Activated CD8-positive, alpha-beta T cell treated with anti-CD3 and anti-CD28 coated beads, Interleukin-2, amount 10 ng/mL, durations not matched to agents 7 days and 5 days (primary cell): Measurements from ENCODE around the gene GALNT2. TPM values are rescaled to one million over a fixed set of nuclear protein-coding genes. Genes with fewer than 3 reads are reported as not detected.

ENCODE experiments used
- ATAC-seq: fragments of 150-1000 bp; cut with Tn5 transposase; one replicate; pipeline ENCODE4 v1.10.0; 2021; ENCODE audit warnings: moderate library complexity
- CTCF ChIA-PET: fragments of 350-600 bp; sonication (Branson Sonifier 250); formaldehyde crosslinking; loops from one replicate; lab custom pipeline; 2021; ENCODE audit warnings: antibody characterized with exemption; lab: Charles Lee
- POLR2A ChIA-PET: fragments of 350-600 bp; sonication (Branson Sonifier 250); formaldehyde crosslinking; loops from one replicate; lab custom pipeline; 2021; ENCODE audit warnings: antibody characterized with exemption; lab: Charles Lee
- DNase-seq: peaks from one replicate; pipeline ENCODE4 v3.0.0-alpha.2; 2020
- H3K27ac Mint-ChIP-seq: one replicate; pipeline ENCODE4 v1.8.0; 2021; ENCODE audit warnings: mild to moderate bottlenecking, mixed read lengths
- H3K27me3 Mint-ChIP-seq: one replicate; pipeline ENCODE4 v1.8.0; 2021; ENCODE audit warnings: low read depth, mixed read lengths
- H3K36me3 Mint-ChIP-seq: one replicate; pipeline ENCODE4 v1.8.0; 2021; ENCODE audit warnings: low read depth, mixed read lengths
- H3K4me1 Mint-ChIP-seq: one replicate; pipeline ENCODE4 v1.8.0; 2021; ENCODE audit warnings: low read depth, mixed read lengths
- H3K4me3 Mint-ChIP-seq: one replicate; pipeline ENCODE4 v1.8.0; 2021; ENCODE audit warnings: mild to moderate bottlenecking, mixed read lengths
- H3K9me3 Mint-ChIP-seq: one replicate; pipeline ENCODE4 v1.8.0; 2022; ENCODE audit warnings: mixed read lengths; ENCODE audit not compliant: insufficient read depth
- total RNA-seq, 2 experiments: library from RNA; stranded (reverse); gene quantifications; one replicate each; pipeline ENCODE4 v1.2.3, GENCODE V29; 2021

Gene GALNT2
- total RNA-seq, 2 experiments from 2014 or later: 20.7 to 21.2 TPM

DNA sequence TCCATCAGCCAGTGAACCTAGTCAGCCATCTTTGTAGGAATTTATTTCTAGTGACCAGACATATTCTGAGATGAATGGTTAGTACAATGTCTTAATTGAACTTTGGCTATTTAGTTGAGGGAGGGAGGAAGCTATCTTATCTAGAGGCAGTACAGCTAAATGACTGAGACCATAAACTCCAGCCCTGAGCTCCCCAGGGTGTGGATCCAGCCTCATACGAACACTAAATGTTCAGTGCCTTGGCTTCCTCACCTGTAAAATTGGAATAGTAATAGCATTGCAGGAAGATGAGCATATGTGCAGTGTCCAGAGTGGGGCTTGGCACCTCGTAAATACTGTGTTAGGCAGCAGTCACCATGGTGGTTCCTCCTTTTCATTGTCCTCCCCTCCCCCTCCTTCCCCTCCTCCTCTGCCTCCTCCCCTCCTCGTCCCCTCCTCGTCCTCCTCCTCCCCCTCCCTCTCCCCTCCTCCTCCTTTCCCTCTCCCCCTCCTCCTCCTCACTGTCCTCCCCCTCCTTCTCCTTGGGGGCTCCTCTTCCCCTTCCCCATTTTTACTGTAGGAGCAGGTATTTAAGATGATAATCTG lies 108.2 kb downstream of the GALNT2 start:
- ATAC-seq: no peak
- Mint-ChIP-seq H3K4me3 (no peak overlapping the region), H3K27me3 (no peaks in the 10 kb centered on the region), H3K4me1 (peaks cover 4% of the 10 kb centered on the region), H3K27ac (no peak overlapping the region), H3K36me3 (peaks cover 13% of the 10 kb centered on the region), H3K9me3 (no peaks in the 10 kb centered on the region)
- no peak for DNase-seq
- ChIA-PET POLR2A (no interaction called here), CTCF (no interaction called here)

DNA sequence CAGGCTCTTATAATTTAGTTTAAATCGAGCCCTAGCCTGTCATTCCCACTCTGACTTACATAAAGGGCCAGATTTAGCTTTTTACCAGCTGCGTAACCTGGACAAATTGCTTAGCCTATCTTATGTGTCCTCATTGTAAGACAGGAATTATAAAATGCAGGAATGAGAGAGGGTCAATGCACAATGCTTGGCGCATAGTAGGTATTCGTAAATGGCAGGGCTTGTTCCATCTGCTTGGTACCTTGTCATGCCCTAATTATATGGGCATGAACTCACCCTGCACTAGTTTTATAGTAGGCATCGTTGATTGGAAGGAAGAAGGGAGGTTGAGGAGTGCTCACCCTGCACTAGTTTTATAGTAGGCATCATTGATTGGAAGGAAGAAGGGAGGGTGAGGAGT lies 108.8 kb downstream of the GALNT2 start:
- ChIA-PET CTCF (interaction anchor here (1.9 kb wide), 1 partner anchor 9 kb away, joined by 12 read pairs; no protein-coding TSS in a partner anchor), POLR2A (no interaction called here)
- DNase-seq: no peak
- ATAC-seq: no peak
- no peaks in the 10 kb centered on the region for H3K4me1 Mint-ChIP-seq
- peaks cover 13% of the 10 kb centered on the region for H3K36me3 Mint-ChIP-seq
- no peaks in the 10 kb centered on the region for H3K9me3 Mint-ChIP-seq
- H3K4me3 Mint-ChIP-seq: no peak overlapping the region
- H3K27ac Mint-ChIP-seq: no peak overlapping the region
- H3K27me3 Mint-ChIP-seq: no peaks in the 10 kb centered on the region

DNA sequence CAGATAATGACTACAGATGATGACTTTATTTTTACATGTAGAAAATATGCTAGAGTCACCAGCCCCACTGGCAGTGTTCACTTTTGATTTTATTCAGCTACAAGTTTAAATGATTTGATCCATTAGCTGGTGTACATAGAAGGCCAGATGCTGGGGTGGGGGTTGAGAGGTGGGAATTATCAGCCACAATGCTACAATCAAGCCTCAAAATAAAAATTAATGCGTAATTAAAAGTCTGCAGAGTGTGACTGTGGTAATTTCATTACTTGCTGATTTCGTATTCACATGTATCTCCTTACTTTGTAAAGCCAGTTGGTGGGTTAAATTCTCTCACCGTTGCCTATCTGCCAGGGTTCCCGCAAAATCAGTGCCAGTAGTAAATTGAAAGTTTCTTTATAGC lies 109.3 kb downstream of the GALNT2 start:
- no peak overlapping the region for H3K27ac Mint-ChIP-seq
- H3K36me3 Mint-ChIP-seq: peaks cover 13% of the 10 kb centered on the region
- H3K4me3 Mint-ChIP-seq: no peak overlapping the region
- ATAC-seq (no peak), DNase-seq (no peak)
- ChIA-PET CTCF (interaction anchor here (1.9 kb wide), 1 partner anchor 10 kb away, joined by 12 read pairs; no protein-coding TSS in a partner anchor), POLR2A (no interaction called here)
- no peaks in the 10 kb centered on the region for H3K9me3 Mint-ChIP-seq
- no peaks in the 10 kb centered on the region for H3K4me1 Mint-ChIP-seq
- no peaks in the 10 kb centered on the region for H3K27me3 Mint-ChIP-seq

DNA sequence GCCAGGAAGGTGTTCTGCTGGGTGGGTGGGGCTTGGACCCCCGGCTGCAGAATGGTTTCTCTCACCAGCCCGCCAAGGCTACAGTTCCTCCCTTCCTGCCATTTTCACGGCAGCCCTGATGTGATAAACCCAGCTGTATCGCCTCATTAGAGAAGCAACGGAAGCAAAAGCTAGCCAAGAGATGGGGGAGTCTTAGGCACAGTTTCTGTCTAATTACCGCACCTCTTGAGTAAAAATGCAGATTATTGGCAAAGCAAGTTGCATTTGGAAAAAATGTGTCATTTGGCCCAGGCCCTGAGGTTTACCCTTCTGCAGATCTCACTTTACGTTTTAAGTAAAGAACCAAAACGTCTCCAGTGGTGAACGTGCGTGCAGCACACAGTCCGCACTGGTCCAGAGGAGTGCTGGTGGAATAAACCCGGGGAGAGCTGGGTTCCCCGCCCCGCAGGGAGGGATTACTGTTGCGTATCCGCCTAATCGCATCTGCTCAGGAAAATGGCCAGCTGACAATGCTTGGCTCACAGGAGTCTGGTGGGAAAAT lies 109.9 kb downstream of the GALNT2 start:
- Mint-ChIP-seq H3K36me3 (peaks cover 14% of the 10 kb centered on the region), H3K27me3 (no peaks in the 10 kb centered on the region), H3K4me3 (no peak overlapping the region), H3K27ac (no peak overlapping the region), H3K4me1 (no peaks in the 10 kb centered on the region), H3K9me3 (no peaks in the 10 kb centered on the region)
- ATAC-seq (no peak), DNase-seq (no peak)
- ChIA-PET CTCF (interaction anchor here (1.9 kb wide), 1 partner anchor 10 kb away, joined by 12 read pairs; no protein-coding TSS in a partner anchor), POLR2A (no interaction called here)

DNA sequence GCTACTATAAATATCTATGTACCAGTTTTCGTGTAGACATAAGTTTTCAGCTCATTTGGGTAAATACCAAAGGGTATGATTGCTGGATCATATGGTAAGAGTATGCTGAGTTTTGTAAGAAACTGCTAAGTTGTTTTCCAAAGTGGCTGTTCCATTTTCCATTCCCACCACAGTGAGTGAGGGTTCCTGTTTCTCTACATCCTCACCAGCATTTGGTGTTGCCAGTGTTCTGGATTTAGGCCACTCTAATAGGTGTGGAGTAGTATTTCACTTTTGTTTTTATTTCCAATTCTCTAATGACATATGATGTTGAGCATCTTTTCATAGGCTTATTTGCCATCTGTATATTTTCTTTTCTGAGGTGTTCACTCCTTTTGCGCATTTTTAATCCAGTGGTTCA lies 112.2 kb downstream of the GALNT2 start:
- DNase-seq (no peak), ATAC-seq (no peak)
- CTCF ChIA-PET: interaction anchor here (0.7 kb wide), 1 partner anchor 11 kb away, joined by 3 read pairs; no protein-coding TSS in a partner anchor
- H3K27ac Mint-ChIP-seq: no peak overlapping the region
- H3K27me3 Mint-ChIP-seq: no peaks in the 10 kb centered on the region
- POLR2A ChIA-PET: no interaction called here
- peaks cover 14% of the 10 kb centered on the region for H3K36me3 Mint-ChIP-seq
- no peaks in the 10 kb centered on the region for H3K4me1 Mint-ChIP-seq
- H3K9me3 Mint-ChIP-seq: no peaks in the 10 kb centered on the region
- H3K4me3 Mint-ChIP-seq: no peak overlapping the region

DNA sequence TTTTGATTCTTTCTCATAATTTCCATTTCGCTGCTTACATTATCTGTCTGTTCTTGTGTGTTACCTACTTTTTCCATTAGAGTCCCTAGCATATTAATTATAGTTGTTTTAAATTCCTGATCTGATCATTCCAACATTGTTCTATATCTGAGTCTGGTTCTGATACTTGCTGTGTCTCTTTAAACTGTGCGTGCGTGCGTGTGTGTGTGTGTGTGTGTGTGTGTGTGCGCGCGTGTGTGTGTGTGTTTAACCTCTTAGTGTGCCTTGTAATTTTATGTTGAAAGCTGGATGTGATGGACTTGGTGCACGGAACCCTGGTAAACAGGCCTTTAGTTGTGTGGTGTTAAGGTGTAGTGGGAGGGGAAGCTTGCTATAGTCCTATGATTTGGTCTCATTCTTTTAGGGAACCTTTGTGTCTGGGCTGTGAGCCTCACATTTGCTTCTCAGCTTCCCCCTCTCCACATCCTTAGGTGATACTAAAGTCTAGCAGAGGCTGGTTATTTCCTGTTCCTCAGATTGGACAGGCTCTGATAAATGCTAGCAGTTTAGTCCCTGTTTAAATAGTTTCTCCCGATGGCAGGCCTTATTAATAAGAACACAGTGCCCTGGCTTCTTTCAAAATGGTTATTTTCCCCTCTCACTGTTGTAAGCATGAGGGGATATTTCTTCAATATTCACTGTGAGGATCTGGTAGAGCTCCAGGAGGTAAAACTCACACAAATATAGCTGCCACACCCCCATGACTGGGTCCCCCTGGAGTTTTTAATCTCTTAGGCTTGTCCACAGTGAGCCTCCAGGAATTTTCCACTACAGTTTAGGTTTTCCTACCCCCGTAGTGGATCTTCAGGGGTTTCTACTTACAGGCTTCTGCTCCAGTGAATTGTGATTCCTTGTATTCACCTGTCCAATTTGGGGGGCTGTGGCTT lies 118.3 kb downstream of the GALNT2 start:
- ATAC-seq (no peak), DNase-seq (no peak)
- no peaks in the 10 kb centered on the region for H3K27me3 Mint-ChIP-seq
- peaks cover 12% of the 10 kb centered on the region for H3K36me3 Mint-ChIP-seq
- no peak overlapping the region for H3K4me3 Mint-ChIP-seq
- peaks cover 50% of the 10 kb centered on the region for H3K4me1 Mint-ChIP-seq
- POLR2A ChIA-PET: no interaction called here
- H3K9me3 Mint-ChIP-seq: no peaks in the 10 kb centered on the region
- CTCF ChIA-PET: interaction anchor here (1.0 to 1.4 kb wide), 5 partner anchors 17 to 92 kb away, joined by 3 to 5 read pairs (median 4); no protein-coding TSS in a partner anchor
- no peak overlapping the region for H3K27ac Mint-ChIP-seq

DNA sequence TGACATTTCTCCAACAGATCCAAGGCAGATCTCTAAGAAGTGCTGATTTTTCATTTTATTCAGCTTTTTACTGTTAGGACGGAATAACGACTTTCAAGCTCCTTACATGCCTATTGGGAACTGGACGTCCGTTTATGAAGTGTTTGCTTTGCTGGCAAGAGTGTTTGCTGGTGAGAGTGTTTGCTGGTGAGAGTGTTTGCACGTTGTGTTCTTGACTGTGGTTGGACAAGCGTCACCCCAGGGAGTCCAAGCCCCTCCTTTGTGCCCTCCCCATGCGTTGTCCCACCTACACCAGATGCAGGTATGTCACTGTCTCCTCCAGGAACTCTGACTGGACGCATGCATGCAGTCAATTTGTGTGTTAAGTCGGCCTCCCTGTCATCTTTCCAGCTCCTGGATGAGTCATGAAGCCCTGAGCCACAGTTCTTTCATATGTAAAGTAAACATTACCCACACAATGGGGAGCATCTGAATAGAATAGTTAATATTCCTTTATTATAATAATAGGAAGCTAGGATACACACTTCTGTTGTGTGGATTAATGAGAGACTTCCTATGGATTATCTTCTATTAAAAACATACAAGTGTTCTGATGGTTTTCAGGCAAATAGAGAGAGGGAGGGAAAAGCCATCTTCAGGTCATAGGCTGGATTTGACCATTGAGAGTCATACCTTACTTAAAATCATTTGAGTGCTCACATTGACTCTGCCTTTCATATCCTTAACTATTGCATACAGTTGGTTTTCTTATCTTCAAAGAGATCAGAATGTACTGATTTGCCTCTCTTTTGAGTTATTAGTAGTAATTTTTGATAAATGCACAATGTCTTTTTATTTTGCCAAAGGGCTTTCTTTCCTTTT lies 119.2 kb downstream of the GALNT2 start:
- ChIA-PET POLR2A (no interaction called here), CTCF (interaction anchor here (1.0 to 1.4 kb wide), 5 partner anchors 16 to 91 kb away, joined by 3 to 5 read pairs (median 4); no protein-coding TSS in a partner anchor)
- DNase-seq (no peak), ATAC-seq (no peak)
- peaks cover 50% of the 10 kb centered on the region for H3K4me1 Mint-ChIP-seq
- peak overlapping the region; percentile 62 for H3K27ac Mint-ChIP-seq
- H3K36me3 Mint-ChIP-seq: peaks cover 12% of the 10 kb centered on the region
- no peaks in the 10 kb centered on the region for H3K27me3 Mint-ChIP-seq
- no peak overlapping the region for H3K4me3 Mint-ChIP-seq
- H3K9me3 Mint-ChIP-seq: no peaks in the 10 kb centered on the region

DNA sequence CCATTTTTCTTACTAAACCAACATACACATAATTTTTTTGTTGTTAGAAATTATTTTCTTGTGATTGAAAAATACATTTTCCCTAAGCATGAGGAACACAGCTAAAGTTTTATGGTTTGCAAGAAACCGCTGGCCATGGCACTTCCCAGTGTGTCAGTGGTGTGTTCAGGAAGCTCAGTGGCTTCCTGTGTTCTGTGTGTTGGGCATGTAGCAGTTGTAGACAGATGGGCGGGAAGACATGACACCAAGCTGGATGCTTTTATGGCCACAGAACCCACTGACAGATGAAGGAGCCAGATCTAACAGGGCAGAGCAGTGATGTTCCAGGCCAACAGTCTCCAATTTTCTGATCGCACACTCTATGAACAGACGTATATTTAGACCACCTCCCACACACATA lies 119.8 kb downstream of the GALNT2 start:
- Mint-ChIP-seq H3K9me3 (no peaks in the 10 kb centered on the region), H3K4me3 (no peak overlapping the region), H3K36me3 (peaks cover 11% of the 10 kb centered on the region), H3K27ac (peak overlapping the region; percentile 62), H3K27me3 (no peaks in the 10 kb centered on the region), H3K4me1 (peaks cover 50% of the 10 kb centered on the region)
- ATAC-seq: peak; percentile 74
- CTCF ChIA-PET: interaction anchor here (0.8 to 1.4 kb wide), 2 partner anchors 16 to 21 kb away, joined by 3 read pairs; no protein-coding TSS in a partner anchor
- POLR2A ChIA-PET: no interaction called here
- DNase-seq: peak; percentile 46

DNA sequence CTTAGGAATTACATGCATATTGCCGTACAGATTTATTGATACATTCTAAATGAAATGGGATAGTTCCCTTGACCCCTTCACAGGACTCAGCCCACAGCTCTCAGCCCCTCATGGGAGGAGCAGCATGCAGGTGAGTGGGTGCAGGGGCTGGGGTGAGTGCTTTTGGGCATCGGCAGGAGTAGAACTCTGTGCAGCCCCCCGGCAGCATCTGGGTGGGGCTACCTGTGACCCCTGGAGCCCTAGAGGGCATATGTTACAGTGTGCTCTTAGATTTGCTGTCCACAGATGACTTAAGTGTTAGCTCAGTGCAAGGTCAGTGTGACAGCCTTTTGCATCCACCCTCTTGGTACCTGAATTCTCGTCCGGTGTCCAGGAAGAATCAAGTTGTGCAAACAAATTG lies 120.3 kb downstream of the GALNT2 start:
- ChIA-PET CTCF (interaction anchor here (0.8 kb wide), 1 partner anchor 22 kb away, joined by 3 read pairs; no protein-coding TSS in a partner anchor), POLR2A (no interaction called here)
- Mint-ChIP-seq H3K36me3 (peaks cover 11% of the 10 kb centered on the region), H3K27me3 (no peaks in the 10 kb centered on the region), H3K27ac (peak overlapping the region; percentile 62), H3K4me1 (peaks cover 50% of the 10 kb centered on the region), H3K9me3 (no peaks in the 10 kb centered on the region), H3K4me3 (no peak overlapping the region)
- no peak for DNase-seq
- peak; percentile 28 for ATAC-seq

DNA sequence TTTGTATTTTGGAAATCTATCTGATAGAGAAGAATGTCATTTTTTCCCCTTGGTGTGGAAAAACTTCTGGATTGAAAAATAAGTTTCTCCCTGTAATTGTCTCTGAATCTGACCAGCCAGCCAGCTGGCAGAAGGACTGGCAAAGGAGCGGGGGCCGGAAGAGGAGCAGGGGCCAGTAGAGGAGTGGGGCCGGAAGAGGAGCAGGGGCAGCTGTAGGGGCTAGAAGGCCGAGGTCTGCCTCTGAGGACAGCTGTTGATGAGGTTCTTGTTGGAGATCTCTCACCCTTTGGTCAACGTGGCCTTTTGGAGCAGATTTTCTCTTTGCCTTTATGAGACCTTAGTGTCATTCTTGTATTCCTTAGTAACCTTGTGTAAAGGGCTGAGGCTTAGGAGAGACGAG lies 121.8 kb downstream of the GALNT2 start:
- no peak overlapping the region for H3K4me3 Mint-ChIP-seq
- peaks cover 11% of the 10 kb centered on the region for H3K36me3 Mint-ChIP-seq
- no peak for ATAC-seq
- no peak for DNase-seq
- CTCF ChIA-PET: no interaction called here
- peaks cover 50% of the 10 kb centered on the region for H3K4me1 Mint-ChIP-seq
- POLR2A ChIA-PET: no interaction called here
- no peak overlapping the region for H3K27ac Mint-ChIP-seq
- H3K27me3 Mint-ChIP-seq: no peaks in the 10 kb centered on the region
- no peaks in the 10 kb centered on the region for H3K9me3 Mint-ChIP-seq

DNA sequence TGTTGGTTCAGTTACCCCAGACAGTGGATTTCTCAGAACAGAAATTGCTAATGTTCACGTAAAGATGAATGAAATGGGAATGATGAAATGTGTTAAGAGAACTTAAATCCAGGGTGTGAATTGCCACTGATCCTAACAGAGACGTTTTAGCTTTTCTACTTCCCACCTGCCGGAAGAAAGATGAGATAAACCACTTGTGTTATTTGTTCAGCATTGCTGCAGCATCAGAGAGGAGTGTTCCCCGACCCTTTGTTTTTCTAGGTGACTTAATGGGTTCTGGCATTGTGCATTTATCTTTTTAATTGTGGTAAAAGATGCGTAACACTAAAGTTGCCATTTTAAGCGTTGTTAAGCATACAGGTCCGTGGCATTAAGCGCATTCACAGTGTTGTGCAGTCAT lies 122.3 kb downstream of the GALNT2 start:
- CTCF ChIA-PET: no interaction called here
- H3K9me3 Mint-ChIP-seq: no peaks in the 10 kb centered on the region
- peaks cover 50% of the 10 kb centered on the region for H3K4me1 Mint-ChIP-seq
- H3K36me3 Mint-ChIP-seq: peaks cover 11% of the 10 kb centered on the region
- POLR2A ChIA-PET: no interaction called here
- ATAC-seq: no peak
- no peak overlapping the region for H3K4me3 Mint-ChIP-seq
- DNase-seq: no peak
- H3K27ac Mint-ChIP-seq: no peak overlapping the region
- no peaks in the 10 kb centered on the region for H3K27me3 Mint-ChIP-seq
